Dermis microvascular lymphatic vessel endothelial cell (primary cell): ENCODE measurements around the gene ARHGEF37. TPM values are rescaled to one million over a fixed set of nuclear protein-coding genes. Genes with fewer than 3 reads are reported as not detected.
"Not testable (repeated sequence)": the region's sequence is repeated elsewhere in the genome, so short reads cannot be mapped to it uniquely, and the experiment has no call there.

Experiments
- DNase-seq, 2 donors: peaks; one replicate each; pipeline versions ENCODE4 v3.0.0 to v3.0.0-alpha.2; 2010; ENCODE audit warnings: low read depth in 2 of 2
- total RNA-seq: library from RNA; depleted of rRNA; stranded (reverse); fragments of >200 nt; gene quantifications from 2 replicates; pipeline ENCODE4 v1.2.1, GENCODE V29; 2014

The ARHGEF37 gene, protein sequence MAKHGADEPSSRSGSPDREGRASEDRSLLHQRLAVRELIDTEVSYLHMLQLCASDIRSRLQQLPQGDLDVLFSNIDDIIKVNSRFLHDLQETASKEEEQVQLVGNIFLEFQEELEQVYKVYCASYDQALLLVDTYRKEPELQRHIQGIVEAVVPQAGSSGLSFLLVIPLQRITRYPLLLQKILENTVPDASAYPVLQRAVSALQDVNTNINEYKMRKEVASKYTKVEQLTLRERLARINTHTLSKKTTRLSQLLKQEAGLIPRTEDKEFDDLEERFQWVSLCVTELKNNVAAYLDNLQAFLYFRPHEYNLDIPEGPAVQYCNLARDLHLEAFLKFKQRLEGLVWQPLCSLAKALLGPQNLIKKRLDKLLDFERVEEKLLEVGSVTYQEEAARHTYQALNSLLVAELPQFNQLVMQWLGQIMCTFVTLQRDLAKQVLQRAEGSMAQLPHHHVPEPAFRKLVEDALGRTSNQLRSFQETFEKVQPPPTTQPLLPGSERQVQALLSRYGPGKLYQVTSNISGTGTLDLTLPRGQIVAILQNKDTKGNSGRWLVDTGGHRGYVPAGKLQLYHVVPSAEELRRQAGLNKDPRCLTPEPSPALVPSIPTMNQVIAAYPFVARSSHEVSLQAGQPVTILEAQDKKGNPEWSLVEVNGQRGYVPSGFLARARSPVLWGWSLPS
- total RNA-seq = 8.3 and 20.6 TPM in 2 replicates

DNA sequence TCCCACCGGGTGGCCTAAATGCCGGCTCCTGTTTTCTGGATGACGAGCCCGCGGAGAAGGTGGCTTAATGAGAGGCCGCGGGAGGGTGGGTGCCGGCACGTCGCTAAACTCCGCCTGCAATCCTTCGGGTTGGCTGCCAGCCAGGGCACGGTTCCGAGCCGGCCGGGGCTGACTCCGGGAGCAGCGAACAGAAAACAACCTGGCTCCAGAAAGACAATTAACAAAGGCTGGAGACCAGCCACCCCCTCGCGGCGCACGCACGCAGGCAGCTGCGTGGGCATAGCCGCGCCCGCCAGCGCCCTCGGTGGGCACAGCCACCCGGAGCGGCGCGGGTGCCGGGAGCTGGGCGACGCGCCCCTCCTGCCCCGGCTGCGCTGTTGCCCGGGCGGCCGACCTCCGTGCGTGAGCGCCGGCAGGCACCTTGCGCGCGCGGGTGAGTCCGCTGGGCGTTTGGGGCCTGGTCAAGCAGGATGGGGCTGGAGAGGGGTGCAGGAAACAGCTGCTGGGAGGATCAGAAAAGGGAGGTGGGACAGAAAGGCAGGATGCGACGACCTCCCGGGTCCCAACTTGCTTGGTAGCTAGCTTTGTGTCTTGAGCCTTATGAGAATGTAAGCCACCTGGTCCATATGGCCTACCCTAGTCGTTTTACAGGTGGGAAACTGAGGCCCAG is at the start of gene ARHGEF37:
Gene ARHGEF37, plus strand, starts transcription at position 307 of the 670 bp plus-strand sequence. CDS start 16,272 bp downstream, outside the sequence.
- DNase-seq = peak; percentile 91 to 94

DNA sequence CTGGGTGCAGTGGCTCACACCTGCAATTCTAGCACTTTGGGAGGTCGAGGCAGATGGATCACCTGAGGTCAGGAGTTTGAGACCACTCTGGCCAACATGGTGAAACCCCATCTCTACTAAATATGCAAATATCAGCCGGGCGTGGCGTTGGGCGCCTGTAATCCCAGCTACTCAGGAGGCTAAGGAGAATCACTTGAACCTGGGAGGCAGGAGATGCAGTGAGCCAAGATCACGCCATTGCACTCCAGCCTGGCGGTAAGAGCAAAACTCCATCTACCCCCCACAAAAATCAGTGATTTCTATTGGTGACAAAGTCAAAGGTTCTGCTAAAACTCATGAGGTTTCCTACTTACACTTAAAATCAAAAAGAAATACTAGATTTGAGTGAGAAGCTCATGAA is 48.9 kb upstream of the ARHGEF37 start:
- DNase-seq = no peak

DNA sequence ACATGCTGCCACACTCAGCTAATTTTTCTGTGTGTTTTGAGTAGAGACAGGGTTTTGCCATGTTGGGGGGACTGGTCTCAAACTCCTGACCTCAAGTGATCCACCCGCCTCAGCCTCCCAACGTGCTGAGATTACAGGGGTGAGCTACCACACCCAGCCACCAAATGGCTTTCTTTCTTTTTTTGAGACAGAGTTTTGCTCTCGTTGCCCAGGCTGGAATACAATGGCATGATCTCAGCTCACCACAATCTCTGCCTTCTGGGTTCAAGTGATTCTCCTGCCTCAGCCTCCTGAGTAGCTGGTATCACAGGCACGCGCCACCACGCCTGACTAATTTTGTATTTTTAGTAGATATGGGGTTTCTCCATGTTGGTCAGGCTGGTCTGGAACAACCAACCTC is 45.5 kb upstream of the ARHGEF37 start:
- DNase-seq = not testable (repeated sequence)

DNA sequence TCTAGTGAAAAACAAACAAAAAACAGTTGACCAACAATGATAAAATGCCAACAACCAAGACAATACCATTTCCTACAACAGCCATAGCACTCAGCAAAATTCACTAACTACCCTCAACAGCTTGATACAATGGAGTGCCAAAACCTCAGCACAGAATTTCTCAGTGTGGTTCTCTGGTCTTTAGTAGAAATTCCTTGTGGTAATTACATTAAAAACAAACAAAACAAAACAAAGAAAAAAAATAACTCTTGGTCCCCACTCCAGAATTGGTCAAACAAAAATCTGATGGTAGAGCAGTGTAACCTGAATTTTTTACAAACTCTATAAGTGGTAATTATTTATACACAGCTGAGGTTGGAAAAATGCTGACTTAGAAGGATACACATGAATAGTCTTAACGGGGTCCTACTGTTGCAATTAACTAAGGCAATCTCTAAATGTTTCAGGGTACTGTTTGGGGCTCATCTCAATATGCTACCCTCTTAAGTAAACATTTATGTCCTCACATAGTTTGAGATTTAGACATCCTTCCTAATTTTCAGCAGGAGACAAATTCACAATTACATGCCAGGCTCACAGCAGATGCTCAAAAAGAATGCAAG is 43.8 kb upstream of the ARHGEF37 start:
- no peak for DNase-seq

DNA sequence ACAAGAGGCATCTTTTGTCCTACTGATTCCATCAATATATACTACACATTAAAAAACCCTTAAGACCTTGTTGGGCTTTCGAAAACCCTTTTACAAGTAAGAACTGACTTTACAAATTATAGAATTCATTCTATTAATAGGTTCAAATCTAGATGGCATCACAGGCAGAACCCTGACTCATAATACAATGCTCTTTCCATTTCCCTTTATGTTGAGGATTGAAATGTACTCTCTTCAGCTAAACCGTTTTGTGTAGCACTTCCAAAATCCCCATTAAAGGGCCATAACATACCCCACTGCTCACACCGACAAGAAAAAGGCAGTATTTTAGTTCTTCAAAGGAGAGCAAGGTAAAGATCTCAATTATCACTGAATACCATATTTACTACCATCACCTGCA is 41.2 kb upstream of the ARHGEF37 start:
- no peak for DNase-seq

DNA sequence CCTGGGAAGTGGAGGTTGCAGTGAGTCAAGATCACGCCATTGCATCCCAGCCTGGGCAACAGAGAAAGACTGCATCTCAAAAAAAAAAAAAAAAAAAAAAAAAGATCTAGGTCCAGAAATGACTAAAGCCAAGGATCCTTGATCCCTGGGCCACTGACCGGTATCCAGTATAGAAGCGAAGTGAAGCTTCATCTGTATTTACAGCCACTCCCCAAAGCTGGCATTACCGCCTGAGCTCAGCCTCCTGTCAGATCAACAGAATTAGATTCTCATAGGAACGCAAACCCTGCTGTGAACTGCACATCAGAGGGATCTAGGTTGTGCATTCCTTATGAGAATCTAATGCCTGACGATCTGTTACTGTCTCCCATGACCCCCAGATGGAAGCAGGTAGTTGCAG is 39.4 kb upstream of the ARHGEF37 start:
- DNase-seq = no peak

DNA sequence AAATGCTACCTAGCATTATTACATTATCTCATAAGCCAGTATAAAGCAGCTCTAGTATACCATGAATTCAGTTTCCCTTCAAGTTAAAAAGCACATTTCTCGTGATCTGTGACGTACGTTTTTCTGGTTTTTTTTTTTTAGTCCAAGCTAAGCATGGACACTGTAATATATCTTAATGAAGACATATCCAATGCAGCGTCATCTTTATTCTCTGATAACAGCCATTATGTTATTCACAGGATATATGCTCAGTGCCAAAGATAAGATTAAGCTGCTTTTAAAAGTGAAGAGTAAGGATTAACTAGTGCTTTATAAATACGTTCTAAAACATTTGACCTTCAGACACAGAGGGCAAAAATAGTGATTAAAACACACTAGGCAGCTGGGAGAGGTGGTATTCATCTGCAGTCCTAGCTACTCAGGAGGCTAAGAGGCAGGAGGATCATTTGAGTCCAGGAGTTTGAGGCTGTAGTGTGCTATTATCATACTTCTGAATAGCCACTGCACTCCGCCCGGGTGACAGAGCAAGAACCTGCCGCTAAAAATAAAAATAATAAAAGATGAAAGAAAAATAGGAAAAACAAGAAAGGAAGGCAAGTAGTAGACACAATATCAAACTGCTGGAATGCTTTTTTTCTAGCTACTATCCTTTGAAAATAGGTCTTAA is 37.8 kb upstream of the ARHGEF37 start:
- DNase-seq = no peak

DNA sequence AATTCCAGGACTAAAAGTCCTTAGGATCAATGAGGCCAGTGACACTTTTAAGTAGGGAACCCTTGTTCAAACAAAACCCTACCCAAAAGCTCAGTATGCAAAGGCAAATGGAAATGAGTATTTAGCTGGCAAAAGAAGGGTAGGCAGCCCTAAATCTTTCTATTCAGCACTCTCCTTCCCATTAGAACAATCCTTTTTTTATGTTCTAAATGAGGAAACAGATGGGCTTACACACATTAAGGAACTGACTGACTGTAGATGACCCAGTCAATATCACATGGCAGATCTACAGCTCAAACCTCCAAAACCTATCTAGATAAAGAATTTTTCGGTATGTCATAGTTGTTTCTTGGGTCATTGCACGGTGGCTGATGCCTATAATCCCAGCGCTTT is 37.3 kb upstream of the ARHGEF37 start:
- peak in 1 of 2 donors; percentile 40 for DNase-seq

DNA sequence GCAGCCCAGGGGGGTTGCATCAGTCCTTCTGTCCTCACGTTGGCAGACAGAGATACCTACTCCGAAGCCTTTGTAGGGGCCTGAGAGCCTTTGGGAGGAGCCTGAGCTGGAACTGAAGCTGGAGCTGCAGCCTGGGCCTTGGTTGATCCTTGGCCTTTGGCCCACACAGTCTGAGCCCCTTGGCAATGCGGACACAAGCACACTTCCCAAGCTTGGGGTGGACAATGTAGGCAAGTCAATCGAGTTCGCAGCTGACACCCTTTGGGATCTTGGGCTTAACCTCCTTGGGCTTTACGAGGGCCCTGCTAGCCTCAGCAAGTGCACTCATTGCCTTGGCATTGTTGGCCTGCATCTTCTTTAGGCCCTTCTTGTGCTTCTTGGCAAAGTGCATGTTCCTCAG is 36.0 kb upstream of the ARHGEF37 start:
- DNase-seq = no peak

DNA sequence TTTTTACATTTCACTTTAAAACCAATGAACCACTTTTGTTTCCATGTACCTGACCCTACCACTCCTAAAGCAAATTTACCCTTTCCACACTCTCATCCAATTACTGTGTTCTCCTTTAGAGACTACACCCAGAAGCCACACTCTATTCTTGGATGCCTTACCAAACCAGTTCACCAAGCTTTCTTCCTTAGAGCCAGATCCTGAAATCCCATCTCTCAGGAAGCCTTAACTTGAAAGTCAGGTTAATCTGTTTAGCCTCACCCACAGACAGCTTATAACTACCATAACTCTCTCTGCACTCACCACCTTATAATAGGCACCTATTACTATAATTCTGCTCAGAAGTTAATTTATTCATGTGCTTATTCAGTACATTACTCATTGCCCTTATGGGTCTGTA is 34.3 kb upstream of the ARHGEF37 start:
- DNase-seq = no peak

DNA sequence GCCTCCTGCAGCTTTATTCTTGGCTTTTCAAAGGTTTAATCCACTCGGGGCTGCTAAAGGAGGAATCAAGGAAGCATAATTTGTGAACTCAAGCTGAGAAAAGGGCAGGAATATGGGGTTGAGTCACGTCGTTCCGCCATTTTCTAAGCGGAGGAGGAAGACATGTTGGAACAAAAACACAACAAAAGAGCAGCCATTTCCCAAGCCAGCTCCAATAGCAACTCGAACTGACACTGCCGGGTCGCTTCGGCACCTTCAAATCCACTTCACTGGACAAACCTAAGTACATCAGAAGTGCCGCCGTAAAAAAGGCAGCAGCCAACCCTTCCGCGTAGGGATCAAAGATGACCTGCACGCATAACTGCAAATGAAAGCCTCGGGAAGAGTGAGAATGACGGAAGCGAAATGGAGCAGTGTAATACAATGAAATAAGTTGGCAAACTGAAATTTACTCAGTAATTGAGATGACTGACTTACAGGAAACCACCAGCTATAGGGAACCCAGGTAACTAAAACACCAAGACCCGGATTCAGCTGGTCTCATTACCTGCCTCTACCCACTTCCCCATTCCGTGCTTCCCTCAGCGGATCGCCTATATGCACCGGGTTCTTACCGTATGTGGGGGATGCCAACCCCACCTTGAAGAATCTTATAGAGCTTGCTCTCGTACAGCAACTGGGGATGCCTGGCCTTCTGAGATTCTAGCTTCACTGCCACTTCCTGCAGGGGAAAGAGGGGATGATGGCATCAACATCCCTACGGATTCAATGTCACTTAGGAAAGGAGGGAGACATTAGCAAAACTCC is 31.6 kb upstream of the ARHGEF37 start:
- peak in 1 of 2 donors; percentile 61 for DNase-seq

DNA sequence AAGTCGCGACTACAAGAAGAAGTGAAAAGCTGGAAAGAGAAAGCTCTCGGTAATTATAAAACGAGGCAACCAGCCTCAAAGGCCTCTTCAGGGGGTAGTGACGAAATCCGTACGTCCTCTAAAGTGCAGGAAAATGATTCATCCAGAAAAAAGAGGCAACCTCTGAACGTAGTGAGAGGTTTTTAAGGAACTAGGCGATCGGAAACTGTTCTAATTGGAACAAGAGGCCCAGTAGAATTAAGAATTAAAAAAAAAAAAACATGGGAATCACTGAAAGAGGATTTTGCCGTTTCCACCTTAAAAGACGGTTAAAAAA is 31.1 kb upstream of the ARHGEF37 start:
- peak in 1 of 2 donors; percentile 70 for DNase-seq

DNA sequence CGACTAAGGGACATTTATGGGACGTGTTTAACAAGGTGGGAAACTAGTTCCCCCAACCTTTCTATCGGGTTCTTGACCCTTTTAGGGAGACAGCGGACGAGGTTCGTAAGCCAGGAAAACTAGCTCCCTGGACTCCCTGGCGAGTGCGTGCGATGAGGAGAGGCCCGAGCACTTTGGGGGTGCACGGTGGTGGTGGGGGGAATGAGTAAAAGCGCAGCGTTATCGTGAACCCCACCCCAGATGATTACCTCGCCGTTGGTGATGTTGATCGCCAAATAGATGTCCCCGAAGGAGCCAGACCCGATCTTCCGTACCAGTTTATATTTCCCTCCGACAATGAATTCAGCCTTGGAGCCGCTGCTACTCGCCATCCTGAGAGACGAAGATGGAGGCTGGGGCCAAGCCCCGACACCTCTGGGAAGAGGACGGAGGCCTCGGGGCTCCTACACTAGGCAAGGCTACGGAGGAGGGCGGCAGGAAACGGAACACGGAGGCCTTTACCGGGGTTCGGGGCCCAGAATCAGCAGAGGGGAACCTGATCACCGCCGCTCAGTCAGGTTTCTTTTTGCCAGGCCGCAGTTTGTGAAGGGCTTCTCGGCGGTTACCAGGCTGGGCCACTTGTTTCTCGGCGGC is 30.6 kb upstream of the ARHGEF37 start:
- no peak for DNase-seq

DNA sequence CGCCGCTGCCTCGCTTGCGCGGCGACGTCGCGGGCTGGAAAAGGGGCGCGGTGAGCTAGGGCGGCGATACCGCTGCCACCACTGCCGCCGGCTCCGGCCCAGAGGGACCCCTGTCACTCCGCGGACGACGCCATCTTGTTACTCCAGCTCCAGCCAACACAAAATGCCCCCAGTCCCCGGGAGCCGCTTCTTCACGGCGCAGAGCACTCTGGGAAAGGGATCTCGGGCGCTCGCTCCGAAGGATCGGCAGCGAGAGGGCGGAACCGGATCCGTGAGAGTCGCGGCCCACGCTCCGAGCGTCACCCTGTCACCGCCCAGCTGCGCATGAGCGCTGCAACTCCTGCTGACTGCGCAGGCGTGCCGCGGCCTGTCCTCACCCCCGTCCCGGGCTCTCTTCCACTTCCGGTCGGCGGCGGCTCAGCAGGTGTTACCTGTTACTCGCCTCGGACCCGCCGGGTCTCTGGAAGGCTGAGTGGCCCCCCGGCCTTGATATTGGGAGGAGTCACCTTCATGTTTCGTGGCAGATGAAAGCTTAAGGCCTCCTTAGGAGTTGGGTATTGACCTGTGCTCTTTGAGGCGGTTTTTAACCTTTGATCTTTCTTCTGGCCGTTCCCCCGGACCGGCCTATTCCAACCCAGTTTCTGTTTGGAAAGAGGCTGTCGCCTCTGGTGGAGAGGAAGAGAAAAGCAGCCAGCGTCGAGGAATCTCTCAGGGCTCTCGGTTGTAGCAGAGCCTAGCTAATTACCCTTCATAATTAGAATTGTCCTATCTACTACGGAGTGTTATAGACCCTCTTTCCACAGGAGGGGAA is 29.9 kb upstream of the ARHGEF37 start, which contains the start of gene CSNK1A1:
Gene CSNK1A1, minus strand, starts transcription at position 213 of the 811 bp plus-strand sequence. CDS start 475 bp downstream, outside the sequence.
- peak; percentile 96 to 99 for DNase-seq

DNA sequence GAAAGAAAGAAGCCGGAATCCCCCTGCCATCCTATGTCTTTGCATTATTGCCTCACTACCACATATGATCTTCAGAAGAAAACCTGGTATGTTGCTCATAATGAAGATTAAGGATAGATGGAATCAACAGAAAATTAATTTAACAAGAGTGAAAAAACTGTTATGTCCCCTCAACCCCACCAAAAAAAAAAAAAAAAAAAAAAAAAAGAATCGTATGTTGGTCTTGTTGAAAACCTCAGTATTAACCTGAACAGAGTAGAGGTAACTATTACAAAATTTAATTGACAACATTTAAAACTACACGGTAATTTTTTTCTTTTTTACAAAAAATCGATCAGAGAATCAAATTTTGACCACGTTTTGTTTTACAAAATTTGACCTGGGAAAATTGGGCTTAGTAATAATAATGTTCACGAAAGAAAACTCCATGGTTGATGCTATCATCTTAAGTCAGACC is 29.2 kb upstream of the ARHGEF37 start:
- DNase-seq = no peak

DNA sequence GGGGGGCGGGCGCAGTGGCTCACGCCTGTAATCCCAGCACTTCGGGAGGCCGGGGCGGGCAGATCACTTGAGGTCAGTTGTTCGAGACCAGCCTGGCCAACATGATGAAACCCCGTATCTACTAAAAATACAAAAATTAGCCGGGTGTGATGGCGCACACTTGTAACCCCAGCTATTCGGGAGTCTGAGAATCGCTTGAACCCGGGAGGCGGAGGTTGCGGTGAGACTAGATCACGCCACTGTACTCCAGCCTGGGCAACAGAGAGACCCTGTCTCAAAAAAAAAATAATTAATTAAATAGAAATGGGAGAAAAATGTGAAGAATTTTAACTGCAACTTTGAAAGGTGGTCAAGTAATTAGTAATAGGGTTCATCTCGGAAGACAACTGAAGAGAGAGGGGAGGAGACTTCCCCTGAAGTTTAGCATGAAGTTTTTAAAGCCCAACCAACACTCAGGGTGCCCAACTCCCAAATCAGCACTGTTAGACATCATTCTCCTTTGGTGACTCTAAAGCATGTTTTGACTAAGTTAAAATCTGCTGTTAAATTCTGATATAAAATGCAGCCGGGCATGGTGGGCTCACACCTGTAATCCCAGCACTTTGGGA is 28.6 kb upstream of the ARHGEF37 start:
- no peak for DNase-seq

DNA sequence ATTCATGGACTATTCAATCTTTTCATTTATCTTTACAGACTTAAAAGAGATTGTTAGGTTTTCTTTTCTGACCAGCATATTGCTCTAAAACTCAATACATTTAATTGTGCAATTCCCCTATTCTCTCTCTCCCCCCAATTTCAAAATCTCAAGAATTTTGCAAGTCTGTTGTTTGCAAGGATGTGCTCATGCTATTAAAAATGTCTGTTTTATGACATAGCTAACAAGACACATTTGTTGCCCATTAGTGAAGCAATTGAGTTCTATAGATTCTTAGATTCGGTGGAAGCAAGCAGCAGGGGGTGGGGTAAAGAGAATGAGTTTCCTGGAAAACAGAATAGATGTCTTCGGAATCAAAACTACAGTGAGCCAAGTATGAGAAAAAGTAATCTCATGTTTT is 21.6 kb upstream of the ARHGEF37 start:
- DNase-seq = no peak

DNA sequence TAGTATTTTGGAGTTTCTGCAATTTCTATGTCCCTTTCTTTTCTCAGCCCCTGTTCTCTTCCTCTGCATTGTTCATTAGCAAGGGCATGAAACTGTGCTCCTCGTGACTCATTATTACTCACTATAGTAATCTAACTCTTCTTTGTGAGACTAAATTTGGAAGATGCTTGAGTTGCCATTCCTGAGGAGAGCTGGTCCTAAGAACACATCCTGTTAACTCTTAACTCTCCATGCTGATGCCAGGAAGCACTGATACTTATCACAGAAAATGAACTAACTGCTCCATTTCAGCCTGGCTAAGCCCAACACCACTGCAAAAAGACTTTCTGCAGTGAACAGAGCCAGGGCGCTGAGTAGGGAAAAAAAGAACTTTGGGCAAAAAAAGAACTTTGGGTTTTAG is 19.4 kb upstream of the ARHGEF37 start:
- DNase-seq = peak in 1 of 2 donors; percentile 93

DNA sequence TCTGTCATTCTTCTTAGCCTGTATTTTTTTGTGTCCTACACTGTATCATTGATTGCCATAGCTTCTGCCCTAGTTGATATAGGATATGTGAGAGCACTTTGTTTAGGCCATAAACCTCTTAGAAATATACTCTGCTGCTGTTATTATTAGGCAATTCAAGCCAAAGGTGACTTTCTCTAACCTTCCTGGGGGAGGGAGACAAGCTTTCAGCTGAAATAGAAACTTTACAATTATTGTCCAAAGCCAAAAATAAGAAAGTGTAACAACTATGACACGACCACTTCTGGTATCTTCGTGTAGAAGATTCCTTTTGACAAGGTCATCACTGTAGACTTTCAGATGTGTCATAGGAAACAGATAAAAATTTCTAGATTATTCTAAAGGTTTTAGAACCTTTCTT is 17.8 kb upstream of the ARHGEF37 start:
- DNase-seq = no peak
